Right lobe of liver (tissue), 6 donors: ENCODE data around the gene NOL11. TPM values are rescaled to one million over a fixed set of nuclear protein-coding genes. Genes with fewer than 3 reads are reported as not detected.
"Not testable (repeated sequence)": the region's sequence is repeated elsewhere in the genome, so short reads cannot be mapped to it uniquely, and the experiment has no call there.

Experiments
- ATAC-seq, 4 donors: fragments of 200-7000 bp; cut with Tn5 transposase; one replicate each; pipeline ENCODE4 v1.9.1; 2020; ENCODE audit warnings: mild to moderate bottlenecking in 4 of 4, moderate library complexity in 4 of 4
- DNase-seq, 3 donors: peaks; one replicate each; pipeline ENCODE4 v3.0.0-alpha.2; 2020
- H3K27ac ChIP-seq, 3 donors: fragments of 200-600 bp; one replicate each; pipeline ENCODE4 v1.8.0; 2022
- H3K27me3 ChIP-seq, 2 donors: fragments of 200-600 bp; one replicate each; pipeline ENCODE4 v1.8.0; 2022
- H3K36me3 ChIP-seq, 4 donors: fragments of 200-600 bp; sonication (generic) in 1 of 4; one replicate each; pipeline versions ENCODE4 v1.5.1 to v1.8.0; 2017 to 2022; ENCODE audit warnings: control low read depth in 1 of 4
- H3K4me1 ChIP-seq, 4 donors: fragments of 200-600 bp; sonication (generic) in 1 of 4; one replicate each; pipeline versions ENCODE4 v1.5.1 to v1.8.0; 2017 to 2022; ENCODE audit warnings: control low read depth in 1 of 4
- H3K4me3 ChIP-seq, 3 donors: fragments of 200-600 bp; one replicate each; pipeline ENCODE4 v1.8.0; 2022
- H3K9me3 ChIP-seq, 4 donors: fragments of 200-600 bp; sonication (generic) in 1 of 4; one replicate each; pipeline versions ENCODE4 v1.5.1 to v1.8.0; 2017 to 2022; ENCODE audit warnings: control low read depth in 1 of 4
- POLR2A ChIP-seq: fragments of 450-650 bp; IDR thresholded peaks from one replicate; pipeline ENCODE4 v1.6.1; 2017; ENCODE audit warnings: antibody characterized with exemption, mild to moderate bottlenecking
- WGBS: methylation state at CpG from one replicate; pipeline ENCODE4 v1.1.6; 2018; ENCODE audit warnings: low coverage, low lambda C conversion rate; ENCODE audit not compliant: insufficient coverage; ENCODE audit errors: missing lambda C conversion rate; 5-methylcytosine and 5-hydroxymethylcytosine counted together
- intact Hi-C, 2 donors: fragments of 100-400 bp; cut with DNase I; formaldehyde crosslinking; loops; one replicate each; pipeline versions ENCODE4 v1.11.2 to v1.14.1; 2022
- total RNA-seq, 6 experiments: library from RNA; depleted of rRNA in 2 of 6; stranded (reverse); fragments of >200 nt in 2 of 6; fragmentation: NEBNext Ultra II Directional in 3 of 6; extraction: Animal tissue kit (Norgen Biotek cat#: 25700) in 3 of 6; gene quantifications; one replicate each; pipeline versions ENCODE4 v1.1.0 to v1.2.4, GENCODE V29; 2016 to 2023
- TF ChIP-seq, protein P1 (sequence below), 4 donors: fragments of 200-600 bp in 3 of 4; fragments of 450-650 bp in 1 of 4; IDR thresholded peaks; one replicate each; pipeline versions ENCODE4 v1.5.1 to v1.8.0; 2016 to 2022; ENCODE audit warnings: antibody characterized with exemption in 4 of 4, mild to moderate bottlenecking in 2 of 4
- donor health status: DM: no; HTN: yes; CAD: no.
- donor health status: DM: no; HTN: no; CAD: no.
- donor health status: DM: no; HTN: no; CAD: no.
- donor health status: DM: no; HTN: yes; CAD: no.
- donor health status: DM: no; HTN: yes; CAD: no.

Gene NOL11
- total RNA-seq, 6 experiments from 2014 or later: 15.8 to 22.1 (median 19.5) TPM

DNA sequence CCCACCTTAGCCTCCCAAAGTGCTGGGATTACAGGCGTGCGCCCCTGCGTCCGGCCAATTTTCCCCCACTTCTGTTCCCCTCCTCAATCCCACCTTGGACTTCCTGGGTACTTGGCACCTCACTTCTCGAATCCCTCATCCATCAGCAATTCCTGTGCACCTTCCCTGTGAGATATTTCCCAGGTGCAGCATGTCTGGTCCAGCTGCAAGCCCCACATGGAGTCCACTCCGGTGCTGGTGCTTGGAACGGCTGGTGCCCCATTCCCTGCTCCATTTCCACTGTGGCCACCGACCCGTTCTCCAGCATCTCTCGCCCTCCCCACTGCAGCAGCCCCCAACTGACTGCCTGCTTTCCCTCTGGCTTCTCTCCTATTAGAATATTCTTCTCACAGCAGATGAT, 35.3 kb downstream of the NOL11 start:
- H3K4me3 ChIP-seq: no peak overlapping the region
- DNase-seq (no peak), ATAC-seq (no peak)
- H3K27me3 ChIP-seq: no peaks in the 10 kb centered on the region
- H3K9me3 ChIP-seq: no peaks in the 10 kb centered on the region
- no peak for TF ChIP-seq POLR2A
- TF ChIP-seq, protein P1, sequence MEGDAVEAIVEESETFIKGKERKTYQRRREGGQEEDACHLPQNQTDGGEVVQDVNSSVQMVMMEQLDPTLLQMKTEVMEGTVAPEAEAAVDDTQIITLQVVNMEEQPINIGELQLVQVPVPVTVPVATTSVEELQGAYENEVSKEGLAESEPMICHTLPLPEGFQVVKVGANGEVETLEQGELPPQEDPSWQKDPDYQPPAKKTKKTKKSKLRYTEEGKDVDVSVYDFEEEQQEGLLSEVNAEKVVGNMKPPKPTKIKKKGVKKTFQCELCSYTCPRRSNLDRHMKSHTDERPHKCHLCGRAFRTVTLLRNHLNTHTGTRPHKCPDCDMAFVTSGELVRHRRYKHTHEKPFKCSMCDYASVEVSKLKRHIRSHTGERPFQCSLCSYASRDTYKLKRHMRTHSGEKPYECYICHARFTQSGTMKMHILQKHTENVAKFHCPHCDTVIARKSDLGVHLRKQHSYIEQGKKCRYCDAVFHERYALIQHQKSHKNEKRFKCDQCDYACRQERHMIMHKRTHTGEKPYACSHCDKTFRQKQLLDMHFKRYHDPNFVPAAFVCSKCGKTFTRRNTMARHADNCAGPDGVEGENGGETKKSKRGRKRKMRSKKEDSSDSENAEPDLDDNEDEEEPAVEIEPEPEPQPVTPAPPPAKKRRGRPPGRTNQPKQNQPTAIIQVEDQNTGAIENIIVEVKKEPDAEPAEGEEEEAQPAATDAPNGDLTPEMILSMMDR (IDR thresholded peaks at IDR 0.05): no peak
- H3K4me1 ChIP-seq: no peaks in the 10 kb centered on the region
- 98% methylated on average over 6 of the region's 10 CpGs for WGBS
- H3K27ac ChIP-seq: no peak overlapping the region
- intact Hi-C loops: no loop called here
- H3K36me3 ChIP-seq: peaks cover 0 to 12% (median 0%) of the 10 kb centered on the region in 4 donors

DNA sequence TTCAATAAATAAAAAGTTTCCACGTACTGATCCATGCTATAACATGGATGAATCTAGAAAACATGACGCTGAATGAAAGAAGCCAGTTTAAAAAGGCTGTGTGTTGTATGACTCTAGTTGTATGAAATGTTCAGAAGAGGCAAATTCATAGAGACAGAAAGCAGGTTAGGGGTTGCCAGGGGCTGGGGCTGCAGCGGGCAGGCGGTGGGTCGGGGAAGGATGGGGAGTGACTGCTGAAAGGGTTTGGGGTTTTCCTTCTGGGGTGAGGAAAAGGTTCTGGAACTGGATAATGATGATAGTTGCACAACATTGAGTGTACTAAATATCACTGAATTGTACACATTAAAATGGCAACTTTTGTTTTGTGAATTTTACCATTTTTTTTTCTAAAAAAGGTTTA, 36.3 kb downstream of the NOL11 start:
- H3K36me3 ChIP-seq: peaks cover 0 to 7% (median 0%) of the 10 kb centered on the region in 4 donors
- ATAC-seq (no peak), DNase-seq (no peak)
- no peak overlapping the region for H3K27ac ChIP-seq
- no peaks in the 10 kb centered on the region for H3K27me3 ChIP-seq
- no peak for TF ChIP-seq POLR2A
- TF ChIP-seq, protein P1 (IDR thresholded peaks at IDR 0.05): no peak
- no peaks in the 10 kb centered on the region for H3K9me3 ChIP-seq
- intact Hi-C loops: no loop called here
- 92% methylated on average over 5 of the region's 5 CpGs for WGBS
- no peaks in the 10 kb centered on the region for H3K4me1 ChIP-seq
- H3K4me3 ChIP-seq: no peak overlapping the region

DNA sequence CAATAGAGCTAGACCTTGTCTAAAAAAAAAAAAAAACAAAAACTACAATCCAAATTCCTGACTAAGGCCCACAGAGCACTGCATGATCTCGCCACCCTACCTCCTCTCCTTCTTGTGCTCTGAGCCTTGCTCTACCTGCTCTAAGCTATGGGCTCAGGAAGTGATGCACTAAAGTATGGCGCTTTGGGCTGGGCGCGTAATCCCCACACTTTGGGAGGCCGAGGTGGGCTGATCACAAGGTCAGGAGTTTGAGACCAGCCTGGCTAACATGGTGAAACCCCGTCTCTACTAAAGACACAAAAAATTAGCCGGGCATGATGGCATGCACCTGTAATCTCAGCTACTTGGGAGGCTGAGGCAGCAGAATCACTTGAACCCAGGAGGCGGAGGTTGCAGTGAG, 37.0 kb downstream of the NOL11 start:
- DNase-seq, H3K4me3 ChIP-seq, H3K36me3 ChIP-seq, ATAC-seq, H3K4me1 ChIP-seq, H3K27me3 ChIP-seq, H3K27ac ChIP-seq, intact Hi-C loops, H3K9me3 ChIP-seq: not testable (repeated sequence)
- WGBS: 85% methylated on average over 5 of the region's 8 CpGs

DNA sequence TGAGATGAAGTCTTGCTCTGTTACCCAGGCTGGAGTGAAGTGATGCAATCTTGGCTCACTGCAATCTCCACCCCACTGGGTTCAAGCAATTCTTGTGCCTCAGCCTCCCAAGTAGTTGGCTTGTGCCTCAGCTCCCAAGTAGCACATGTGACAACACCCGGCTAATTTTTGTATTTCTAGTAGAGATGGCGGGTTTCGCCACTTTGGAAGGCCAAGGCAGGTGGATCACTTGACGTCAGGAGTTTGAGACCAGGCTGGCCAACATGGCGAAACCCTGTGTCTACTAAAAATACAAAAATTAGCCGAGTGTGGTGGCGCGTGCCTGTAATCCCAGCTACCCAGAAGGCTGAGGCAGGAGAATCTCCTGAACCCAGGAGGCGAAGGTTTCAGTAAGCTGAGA, 39.0 kb downstream of the NOL11 start:
- H3K27ac ChIP-seq, intact Hi-C loops, H3K27me3 ChIP-seq, ATAC-seq, H3K9me3 ChIP-seq, H3K4me3 ChIP-seq, H3K36me3 ChIP-seq, H3K4me1 ChIP-seq: not testable (repeated sequence)
- 96% methylated on average over 9 of the region's 9 CpGs for WGBS
- peak in 1 of 3 donors; percentile 18 for DNase-seq

DNA sequence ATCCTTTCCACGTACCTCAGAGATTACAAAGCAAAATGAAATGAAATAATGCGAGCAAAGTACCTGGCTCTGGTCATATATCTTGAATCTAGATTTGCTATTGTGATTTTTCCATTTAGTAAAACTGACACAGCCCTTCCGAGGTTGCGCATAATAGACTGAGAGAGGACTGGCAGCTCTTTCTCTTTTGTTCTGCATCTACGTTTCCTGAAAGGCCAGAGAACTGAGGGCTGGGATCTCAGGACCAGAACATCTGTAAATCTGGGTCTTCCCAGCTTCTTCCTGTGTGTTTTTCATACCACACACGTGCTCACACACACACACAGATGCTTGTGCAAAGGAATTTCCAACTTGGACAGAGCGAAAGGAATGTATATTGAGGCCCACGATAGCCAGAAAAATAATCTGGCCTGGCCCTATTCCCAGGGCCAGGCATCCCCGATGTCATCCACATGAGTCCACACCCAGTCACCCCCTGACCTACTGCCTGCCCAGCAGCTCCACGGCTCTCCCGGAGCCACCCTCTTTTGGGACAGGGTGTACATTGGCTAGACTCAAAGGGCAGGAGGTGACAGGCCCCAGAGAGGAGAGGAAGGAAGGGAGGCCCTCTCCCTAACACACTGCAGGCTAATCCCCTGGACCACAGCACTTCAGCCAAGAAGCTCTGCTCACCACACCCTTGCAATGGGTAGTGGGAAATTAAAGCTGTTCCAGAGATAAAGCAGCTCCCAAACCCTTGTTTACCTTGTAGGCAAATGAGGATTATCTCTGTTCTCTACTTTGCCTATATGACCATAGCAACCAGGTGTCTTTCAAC, 41.8 kb downstream of the NOL11 start:
- DNase-seq (peak in 2 of 3 donors; percentile 24 to 37), ATAC-seq (peak in 1 of 4 donors; percentile 36)
- Histone ChIP-seq H3K27me3 (no peaks in the 10 kb centered on the region), H3K4me1 (no peaks in the 10 kb centered on the region), H3K9me3 (no peaks in the 10 kb centered on the region), H3K4me3 (no peak overlapping the region), H3K27ac (no peak overlapping the region), H3K36me3 (no peaks in the 10 kb centered on the region)
- TF ChIP-seq, protein P1 (IDR thresholded peaks at IDR 0.05): no peak
- no peak for TF ChIP-seq POLR2A
- intact Hi-C loops: no loop called here
- 54% methylated on average over 8 of the region's 11 CpGs for WGBS
